Neural cell (in vitro differentiated cells): Measurements from ENCODE around the gene CST6. TPM values are rescaled to one million over a fixed set of nuclear protein-coding genes. Genes with fewer than 3 reads are reported as not detected.

Experiments used
- H2AFZ ChIP-seq: fragments of 200-600, 300-800 bp; sonication (generic), shearing (Covaris generic); 2 replicates; pipeline ENCODE4 v1.6.0; 2014; ENCODE audit warnings: low read depth, mild to moderate bottlenecking, antibody characterized with exemption, low read length, moderate library complexity
- H3F3A ChIP-seq: fragments of 200-600 bp; shearing (Covaris generic); 2 replicates; pipeline ENCODE4 v1.6.1; 2016; ENCODE audit warnings: mild to moderate bottlenecking, moderate library complexity, mixed read lengths, antibody characterized with exemption, low read length; ENCODE audit not compliant: insufficient read depth, poor library complexity, severe bottlenecking
- H3K27ac ChIP-seq: fragments of 200-600, 300-800 bp; sonication (generic), shearing (Covaris generic); 2 replicates; pipeline ENCODE4 v1.5.1; 2014; ENCODE audit warnings: mild to moderate bottlenecking, low read length, moderate library complexity
- H3K27me3 ChIP-seq: fragments of 300-800, 200-600 bp; sonication (generic), shearing (Covaris generic); 2 replicates; pipeline ENCODE4 v1.6.0; 2014; ENCODE audit warnings: mild to moderate bottlenecking, low read depth, low read length, moderate library complexity; ENCODE audit not compliant: insufficient read depth
- H3K36me3 ChIP-seq: fragments of 300-800, 200-600 bp; sonication (generic), shearing (Covaris generic); 2 replicates; pipeline ENCODE4 v1.5.1; 2014; ENCODE audit warnings: mild to moderate bottlenecking, antibody characterized with exemption, low read length, moderate library complexity; ENCODE audit not compliant: insufficient read depth
- H3K4me2 ChIP-seq: fragments of 300-800, 200-600 bp; sonication (generic), shearing (Covaris generic); 2 replicates; pipeline ENCODE4 v1.6.0; 2014; ENCODE audit warnings: mild to moderate bottlenecking, low read length
- H3K4me3 ChIP-seq: fragments of 300-800, 200-600 bp; sonication (generic), shearing (Covaris generic); 2 replicates; pipeline ENCODE4 v1.5.1; 2014; ENCODE audit warnings: mild to moderate bottlenecking, low read length, moderate library complexity
- H3K79me2 ChIP-seq: fragments of 200-600 bp; shearing (Covaris generic); replicated peaks from 2 replicates; pipeline ENCODE4 v1.6.0; 2014; ENCODE audit warnings: mild to moderate bottlenecking, low read length, moderate library complexity; ENCODE audit not compliant: insufficient read depth
- H3K9ac ChIP-seq: fragments of 300-800, 200-600 bp; sonication (generic), shearing (Covaris generic); 2 replicates; pipeline ENCODE4 v1.6.1; 2016; ENCODE audit warnings: mild to moderate bottlenecking, low read length, mixed read lengths
- H3K9me2 ChIP-seq: fragments of 200-600 bp; shearing (Covaris generic); 2 replicates; pipeline ENCODE4 v1.6.1; 2016; ENCODE audit warnings: mild to moderate bottlenecking, low read length, mixed read lengths; ENCODE audit not compliant: insufficient read depth
- H3K9me3 ChIP-seq: fragments of 200-600, 300-800 bp; sonication (generic), shearing (Covaris generic); 2 replicates; pipeline ENCODE4 v1.6.1; 2016; ENCODE audit warnings: mild to moderate bottlenecking, mixed run types, low read length, moderate library complexity, mixed read lengths
- H4K20me1 ChIP-seq: fragments of 200-600 bp; shearing (Covaris generic); 2 replicates; pipeline ENCODE4 v1.6.1; 2016; ENCODE audit warnings: mild to moderate bottlenecking, mixed run types; ENCODE audit not compliant: insufficient read depth
- CTCF ChIP-seq: fragments of 450-650 bp; IDR thresholded peaks from 2 replicates; pipeline ENCODE4 v1.5.1; 2014; ENCODE audit warnings: antibody characterized with exemption, mild to moderate bottlenecking, moderate library complexity; ENCODE audit not compliant: poor library complexity, severe bottlenecking
- EP300 ChIP-seq: fragments of 450-650 bp; conservative IDR thresholded peaks from 2 replicates; pipeline ENCODE4 v1.6.1; 2014; ENCODE audit warnings: antibody characterized with exemption, mild to moderate bottlenecking, moderate library complexity; ENCODE audit not compliant: poor library complexity, severe bottlenecking
- EZH2 ChIP-seq: fragments of 200-600, 300-800 bp; shearing (Covaris generic), sonication (generic); IDR thresholded peaks from 2 replicates; pipeline ENCODE4 v1.6.1; 2014; ENCODE audit warnings: antibody characterized with exemption, low read length, borderline replicate concordance, mild to moderate bottlenecking; ENCODE audit not compliant: insufficient read depth, poor library complexity, severe bottlenecking
- MXI1 ChIP-seq: fragments of 450-650 bp; conservative IDR thresholded peaks from 2 replicates; pipeline ENCODE4 v1.6.1; 2014; ENCODE audit warnings: antibody characterized with exemption, mild to moderate bottlenecking; ENCODE audit not compliant: poor library complexity, severe bottlenecking
- POLR2AphosphoS5 ChIP-seq: IDR thresholded peaks from 2 replicates; pipeline ENCODE4 v1.6.1; 2012
- RAD21 ChIP-seq: fragments of 450-650 bp; conservative IDR thresholded peaks from 2 replicates; pipeline ENCODE4 v1.6.1; 2014; ENCODE audit warnings: antibody characterized with exemption, mild to moderate bottlenecking, moderate library complexity
- REST ChIP-seq: IDR thresholded peaks from 2 replicates; pipeline ENCODE4 v1.6.1; 2012; ENCODE audit warnings: borderline replicate concordance
- SMC3 ChIP-seq: fragments of 450-650 bp; conservative IDR thresholded peaks from 2 replicates; pipeline ENCODE4 v1.6.1; 2014; ENCODE audit warnings: antibody characterized with exemption, mild to moderate bottlenecking, moderate library complexity; ENCODE audit not compliant: poor library complexity
- TAF1 ChIP-seq: IDR thresholded peaks from 2 replicates; pipeline ENCODE4 v1.6.1; 2012; ENCODE audit warnings: low read depth
- polyA plus RNA-seq: library from polyadenylated mRNA; depleted of rRNA; stranded (reverse); fragments of >200 nt; gene quantifications from 2 replicates; pipeline ENCODE4 v1.2.3, GENCODE V29; 2014

CST6 gene
- polyA plus RNA-seq, 1 donor from 2014 or later, result not detected

- no peak for TF ChIP-seq POLR2AphosphoS5
- TF ChIP-seq SMC3, result no peak
- no peak for TF ChIP-seq CTCF
- TF ChIP-seq MXI1, result no peak
- no peak for TF ChIP-seq RAD21
- TF ChIP-seq REST, result no peak
- no peak for TF ChIP-seq EZH2
- TF ChIP-seq EP300, result no peak
- no peak for TF ChIP-seq TAF1
- Histone ChIP-seq H3K36me3 (no peaks in the 10 kb centered on the region), H3K79me2 (peaks cover 4% of the 10 kb centered on the region), H3K9me2 (no peaks in the 10 kb centered on the region), H3K27me3 (no peaks in the 10 kb centered on the region), H3F3A (no peaks in the 10 kb centered on the region), H3K9ac (no peak overlapping the region), H3K27ac (no peak overlapping the region), H3K9me3 (no peaks in the 10 kb centered on the region), H4K20me1 (no peaks in the 10 kb centered on the region), H3K4me2 (no peak overlapping the region), H2AFZ (no peak overlapping the region), H3K4me3 (no peak overlapping the region)
These were observed 31.4 kb downstream of the CST6 start for GRCh38 chr11:66042996-66043906.

- Histone ChIP-seq H3K36me3 (no peaks in the 10 kb centered on the region), H3K9ac (no peak overlapping the region), H2AFZ (no peak overlapping the region), H3K27me3 (no peaks in the 10 kb centered on the region), H3K9me3 (no peaks in the 10 kb centered on the region), H3K79me2 (peaks cover 4% of the 10 kb centered on the region), H3K4me3 (no peak overlapping the region), H3K9me2 (no peaks in the 10 kb centered on the region), H3K4me2 (no peak overlapping the region), H3F3A (no peaks in the 10 kb centered on the region), H4K20me1 (no peaks in the 10 kb centered on the region), H3K27ac (no peak overlapping the region)
- TF ChIP-seq EZH2 (no peak), MXI1 (no peak), CTCF (no peak), REST (no peak), POLR2AphosphoS5 (no peak), TAF1 (no peak), SMC3 (no peak), RAD21 (no peak), EP300 (no peak)
These were observed 32.9 kb downstream of the CST6 start for GRCh38 chr11:66044757-66045156.
